HEK293 (cell line): Measurements from ENCODE around the gene GDPD5.

Experiments used
- CTCF ChIA-PET: fragments of 350-600 bp; formaldehyde crosslinking; extraction: SDS; loops from one replicate; lab custom pipeline; 2021; ENCODE audit warnings: antibody characterized with exemption; lab: Yijun Ruan, JAX
- POLR2A ChIA-PET: fragments of 300-600 bp; formaldehyde crosslinking; extraction: SDS; loops from one replicate; lab custom pipeline; 2020; ENCODE audit warnings: antibody characterized with exemption, inconsistent platforms; lab: Yijun Ruan, JAX
- H3K27ac ChIP-seq: fragments of 200-500 bp; sonication (Bioruptor generic); 2 replicates; pipeline ENCODE4 v1.5.1; 2014; ENCODE audit warnings: low read depth, low read length, control low read depth, inconsistent platforms; ENCODE audit errors: extremely low read depth
- H3K36me3 ChIP-seq, 2 experiments: fragments of 200-500 bp in 1 of 2; sonication (Bioruptor generic) in 1 of 2; 1 replicate in 1 of 2; 2 replicates in 1 of 2; pipeline ENCODE4 v1.5.1; 2014 to 2017; ENCODE audit warnings: inconsistent platforms in 2 of 2, low read length in 2 of 2; ENCODE audit not compliant: control insufficient read depth in 2 of 2, insufficient read depth in 1 of 2
- H3K4me1 ChIP-seq: fragments of 200-500 bp; sonication (Bioruptor generic); 2 replicates; pipeline ENCODE4 v1.5.1; 2014; ENCODE audit warnings: mild to moderate bottlenecking, low read length, inconsistent platforms; ENCODE audit not compliant: control insufficient read depth, insufficient read depth
- H3K4me3 ChIP-seq: 2 replicates; pipeline ENCODE4 v1.5.1; 2011; ENCODE audit warnings: low read depth, mild to moderate bottlenecking, control low read depth, low read length, moderate library complexity
- H3K9me3 ChIP-seq: fragments of 200-500 bp; sonication (Bioruptor generic); 2 replicates; pipeline ENCODE4 v1.5.1; 2014; ENCODE audit warnings: low read depth, low read length, inconsistent platforms; ENCODE audit not compliant: control insufficient read depth, insufficient read depth
- BCL11A ChIP-seq: fragments of 450-650 bp; formaldehyde crosslinking; IDR thresholded peaks from 2 replicates; pipeline ENCODE4 v1.5.1; 2016; ENCODE audit warnings: low read depth, missing biosample characterization, missing genetic modification characterization
- FEZF1 ChIP-seq: fragments of 450-650 bp; formaldehyde crosslinking; IDR thresholded peaks from 2 replicates; pipeline ENCODE4 v1.5.1; 2016; ENCODE audit warnings: missing biosample characterization, missing genetic modification characterization
- HOXD13 ChIP-seq: sonication (generic); formaldehyde crosslinking; IDR thresholded peaks from 2 replicates; pipeline ENCODE4 v1.8.0; 2022; ENCODE audit warnings: missing genetic modification reagents, borderline replicate concordance
- YY1 ChIP-seq: fragments of 450-650 bp; formaldehyde crosslinking; IDR thresholded peaks from 2 replicates; pipeline ENCODE4 v1.5.1; 2018; ENCODE audit warnings: missing biosample characterization, missing genetic modification characterization
- ZBTB10 ChIP-seq: fragments of 450-650 bp; formaldehyde crosslinking; IDR thresholded peaks from 2 replicates; pipeline ENCODE4 v1.5.1; 2016; ENCODE audit warnings: missing biosample characterization, missing genetic modification characterization
- ZNF157 ChIP-seq: fragments of 450-650 bp; formaldehyde crosslinking; IDR thresholded peaks from 2 replicates; pipeline ENCODE4 v1.5.1; 2016; ENCODE audit warnings: missing biosample characterization, missing genetic modification characterization
- ZNF223 ChIP-seq: fragments of 450-650 bp; formaldehyde crosslinking; IDR thresholded peaks from 2 replicates; pipeline ENCODE4 v1.5.1; 2016; ENCODE audit warnings: missing biosample characterization, missing genetic modification characterization
- ZNF266 ChIP-seq: fragments of 450-650 bp; formaldehyde crosslinking; IDR thresholded peaks from 2 replicates; pipeline ENCODE4 v1.5.1; 2016; ENCODE audit warnings: missing biosample characterization, missing genetic modification characterization, low read depth
- ZNF274 ChIP-seq, 2 experiments: fragments of 200-500 bp in 1 of 2; fragments of 450-650 bp in 1 of 2; sonication (Bioruptor generic) in 1 of 2; formaldehyde crosslinking in 1 of 2; IDR thresholded peaks; 2 replicates each; pipeline versions ENCODE4 v1.5.1 to v1.6.1; 2014 to 2016; ENCODE audit warnings: borderline replicate concordance in 1 of 2, inconsistent platforms in 1 of 2, low read length in 1 of 2, missing biosample characterization in 1 of 2, missing genetic modification characterization in 1 of 2
- ZNF335 ChIP-seq: fragments of 450-650 bp; formaldehyde crosslinking; conservative IDR thresholded peaks from 2 replicates; pipeline ENCODE4 v1.5.1; 2016; ENCODE audit warnings: missing biosample characterization, missing genetic modification characterization
- ZNF350 ChIP-seq: fragments of 450-650 bp; formaldehyde crosslinking; IDR thresholded peaks from 2 replicates; pipeline ENCODE4 v1.5.0; 2017; ENCODE audit warnings: missing biosample characterization, mild to moderate bottlenecking, missing genetic modification characterization
- ZNF394 ChIP-seq: fragments of 450-650 bp; formaldehyde crosslinking; IDR thresholded peaks from 2 replicates; pipeline ENCODE4 v1.5.1; 2016; ENCODE audit warnings: missing biosample characterization, missing genetic modification characterization, mild to moderate bottlenecking, moderate library complexity, borderline replicate concordance
- ZNF521 ChIP-seq: fragments of 450-650 bp; formaldehyde crosslinking; IDR thresholded peaks from 2 replicates; pipeline ENCODE4 v1.5.1; 2017; ENCODE audit warnings: missing biosample characterization, mild to moderate bottlenecking, missing genetic modification characterization
- ZNF645 ChIP-seq: fragments of 450-650 bp; formaldehyde crosslinking; IDR thresholded peaks from 2 replicates; pipeline ENCODE4; 2016; ENCODE audit warnings: missing biosample characterization, missing genetic modification characterization
- TF ChIP-seq, protein P1 (sequence below): fragments of 450-650 bp; formaldehyde crosslinking; IDR thresholded peaks from 2 replicates; pipeline ENCODE4 v1.5.1; 2016; ENCODE audit warnings: missing biosample characterization, missing genetic modification characterization

GDPD5 gene

DNA sequence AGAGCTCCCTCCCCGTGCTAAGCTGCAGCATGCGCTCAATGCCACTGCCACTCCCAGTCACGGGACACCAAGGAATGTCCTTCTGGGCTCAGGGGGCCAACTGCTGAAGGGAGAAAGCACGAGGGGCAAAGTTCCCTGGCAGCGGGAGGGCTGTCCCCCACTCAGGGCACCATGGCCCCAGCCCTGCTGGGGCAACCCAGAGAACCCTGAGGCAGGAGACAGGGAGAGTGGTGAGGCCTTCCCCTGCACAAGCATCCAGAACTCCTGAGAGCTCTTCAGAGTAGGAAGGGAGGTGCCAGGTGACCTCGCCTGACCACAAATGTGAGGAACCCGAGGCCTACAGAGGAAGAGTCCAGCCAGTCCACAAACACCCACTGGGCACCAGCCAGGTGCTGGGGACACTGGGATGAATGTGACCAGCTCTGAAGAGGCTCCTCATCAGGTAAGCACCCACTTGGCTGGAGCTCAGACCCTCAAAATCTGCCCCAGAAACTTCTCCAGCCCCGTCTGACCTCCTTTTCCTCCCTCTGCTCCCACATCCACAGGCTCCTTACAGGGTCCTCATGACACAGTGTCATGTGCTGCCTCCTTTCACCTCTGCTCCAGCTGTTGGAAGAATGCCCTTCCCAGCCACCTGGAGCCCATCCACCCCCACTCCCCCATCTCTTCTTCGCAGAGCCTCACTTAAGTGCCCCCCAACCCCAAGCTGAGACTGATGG is 15.6 kb downstream of the GDPD5 start (continued):
- TF ChIP-seq FEZF1 (tag by site-specific recombination): no peak
- TF ChIP-seq ZNF223 (tag by site-specific recombination): no peak
- no peak for TF ChIP-seq ZNF394
- no peak for TF ChIP-seq HOXD13 (CRISPR knock-in tag)
- TF ChIP-seq ZNF350 (tag by site-specific recombination): no peak
- TF ChIP-seq ZNF266: no peak
- TF ChIP-seq ZNF274 (IDR thresholded peaks at IDR 0.05; ENCODE audit: low read length): no peak
- no peak for TF ChIP-seq ZNF274 (tag by site-specific recombination; IDR thresholded peaks at IDR 0.05; ENCODE audit: borderline replicate concordance)
- no peak for TF ChIP-seq ZNF157 (tag by site-specific recombination)
- no peak for TF ChIP-seq ZNF335 (tag by site-specific recombination)

DNA sequence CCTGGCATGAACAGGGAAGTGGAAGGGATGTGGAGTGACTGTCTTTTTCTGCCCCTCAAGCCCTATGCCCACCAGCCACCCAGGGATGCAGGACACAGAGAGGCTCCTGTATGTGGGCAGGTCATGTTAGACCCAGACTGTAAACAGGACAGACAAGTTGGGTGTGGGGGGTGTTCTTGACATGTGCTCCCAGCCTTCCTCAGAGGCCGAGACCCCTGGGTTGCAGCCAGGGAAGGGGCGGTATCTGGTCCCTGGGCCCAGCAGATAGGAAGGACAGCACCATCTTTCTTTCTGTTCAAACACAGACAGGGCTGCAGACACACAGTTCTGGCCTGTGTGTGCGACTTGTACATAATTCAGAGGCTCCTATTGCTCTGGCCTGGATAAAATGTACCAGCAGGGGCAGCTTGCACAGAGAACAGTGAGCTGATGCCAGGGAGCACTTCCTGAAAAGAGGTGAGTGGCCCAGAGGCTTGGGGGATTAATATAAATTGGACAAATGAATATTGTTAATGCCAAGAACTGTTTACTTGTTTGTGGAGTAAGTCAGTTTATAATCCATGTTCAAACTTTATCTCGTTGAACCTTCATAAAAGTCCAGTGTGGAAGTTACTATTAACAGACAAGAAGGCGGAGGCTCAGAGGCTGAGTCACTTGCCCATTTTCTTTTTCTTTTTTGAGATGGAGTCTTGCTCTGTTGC is 16.6 kb downstream of the GDPD5 start:
- Histone ChIP-seq H3K27ac (no peak overlapping the region), H3K9me3 (no peaks in the 10 kb centered on the region), H3K36me3 (no peaks in the 10 kb centered on the region), H3K4me1 (no peaks in the 10 kb centered on the region), H3K4me3 (no peak overlapping the region)
- ChIA-PET POLR2A (no interaction called here), CTCF (interaction anchor here (0.6 kb wide), 4 partner anchors 7 to 362 kb away, joined by 3 to 4 read pairs (median 3); no protein-coding TSS in a partner anchor)
- TF ChIP-seq ZNF645 (tag by site-specific recombination): no peak
- TF ChIP-seq YY1 (tag by site-specific recombination): no peak
- no peak for TF ChIP-seq ZNF521
- no peak for TF ChIP-seq BCL11A (tag by site-specific recombination)
- TF ChIP-seq, protein P1, sequence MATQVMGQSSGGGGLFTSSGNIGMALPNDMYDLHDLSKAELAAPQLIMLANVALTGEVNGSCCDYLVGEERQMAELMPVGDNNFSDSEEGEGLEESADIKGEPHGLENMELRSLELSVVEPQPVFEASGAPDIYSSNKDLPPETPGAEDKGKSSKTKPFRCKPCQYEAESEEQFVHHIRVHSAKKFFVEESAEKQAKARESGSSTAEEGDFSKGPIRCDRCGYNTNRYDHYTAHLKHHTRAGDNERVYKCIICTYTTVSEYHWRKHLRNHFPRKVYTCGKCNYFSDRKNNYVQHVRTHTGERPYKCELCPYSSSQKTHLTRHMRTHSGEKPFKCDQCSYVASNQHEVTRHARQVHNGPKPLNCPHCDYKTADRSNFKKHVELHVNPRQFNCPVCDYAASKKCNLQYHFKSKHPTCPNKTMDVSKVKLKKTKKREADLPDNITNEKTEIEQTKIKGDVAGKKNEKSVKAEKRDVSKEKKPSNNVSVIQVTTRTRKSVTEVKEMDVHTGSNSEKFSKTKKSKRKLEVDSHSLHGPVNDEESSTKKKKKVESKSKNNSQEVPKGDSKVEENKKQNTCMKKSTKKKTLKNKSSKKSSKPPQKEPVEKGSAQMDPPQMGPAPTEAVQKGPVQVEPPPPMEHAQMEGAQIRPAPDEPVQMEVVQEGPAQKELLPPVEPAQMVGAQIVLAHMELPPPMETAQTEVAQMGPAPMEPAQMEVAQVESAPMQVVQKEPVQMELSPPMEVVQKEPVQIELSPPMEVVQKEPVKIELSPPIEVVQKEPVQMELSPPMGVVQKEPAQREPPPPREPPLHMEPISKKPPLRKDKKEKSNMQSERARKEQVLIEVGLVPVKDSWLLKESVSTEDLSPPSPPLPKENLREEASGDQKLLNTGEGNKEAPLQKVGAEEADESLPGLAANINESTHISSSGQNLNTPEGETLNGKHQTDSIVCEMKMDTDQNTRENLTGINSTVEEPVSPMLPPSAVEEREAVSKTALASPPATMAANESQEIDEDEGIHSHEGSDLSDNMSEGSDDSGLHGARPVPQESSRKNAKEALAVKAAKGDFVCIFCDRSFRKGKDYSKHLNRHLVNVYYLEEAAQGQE (tag by site-specific recombination): no peak
- TF ChIP-seq ZBTB10 (tag by site-specific recombination): no peak
